Keratinocyte (primary cell): ENCODE measurements around the gene AQP2. TPM values are rescaled to one million over a fixed set of nuclear protein-coding genes. Genes with fewer than 3 reads are reported as not detected.

ENCODE experiments used
- DNase-seq: peaks from one replicate; pipeline ENCODE4 v3.0.0-alpha.2; 2011; ENCODE audit warnings: low read depth, missing footprints, low spot score
- FAIRE-seq: peaks from 2 replicates; lab custom pipeline; 2011; peaks lifted over from hg19 to GRCh38; lab: Jason Lieb, UNC
- H2AFZ ChIP-seq: 2 replicates; pipeline ENCODE4 v1.6.0; 2012; ENCODE audit warnings: low read length, control low read depth, inconsistent platforms; ENCODE audit not compliant: control insufficient read depth
- H3K27ac ChIP-seq: 2 replicates; pipeline ENCODE4 v1.5.1; 2011; ENCODE audit warnings: low read length; ENCODE audit not compliant: control insufficient read depth, insufficient read depth
- H3K27me3 ChIP-seq: 3 replicates; pipeline ENCODE4 v1.6.0; 2011; ENCODE audit warnings: low read length; ENCODE audit not compliant: control insufficient read depth, insufficient read depth; ENCODE audit errors: extremely low read depth
- H3K36me3 ChIP-seq, 2 experiments: 2 replicates in 1 of 2; 3 replicates in 1 of 2; pipeline ENCODE4 v1.5.1; 2011; ENCODE audit warnings: low read length in 2 of 2, mild to moderate bottlenecking in 1 of 2; ENCODE audit not compliant: control insufficient read depth in 2 of 2, insufficient read depth in 2 of 2; ENCODE audit errors: extremely low read depth in 1 of 2
- H3K4me1 ChIP-seq: 3 replicates; pipeline ENCODE4 v1.5.1; 2011; ENCODE audit warnings: low read length; ENCODE audit not compliant: control insufficient read depth, insufficient read depth; ENCODE audit errors: extremely low read depth
- H3K4me2 ChIP-seq: 3 replicates; pipeline ENCODE4 v1.6.0; 2011; ENCODE audit warnings: low read depth, low read length; ENCODE audit not compliant: control insufficient read depth, insufficient read depth; ENCODE audit errors: extremely low read depth
- H3K4me3 ChIP-seq, 3 experiments: fragments of 200-600 bp in 1 of 3; sonication (generic) in 1 of 3; 2 replicates in 2 of 3; 3 replicates in 1 of 3; pipeline ENCODE4 v1.5.1; 2011 to 2016; ENCODE audit warnings: low read length in 3 of 3, mild to moderate bottlenecking in 3 of 3, control low read depth in 2 of 3, inconsistent platforms in 1 of 3, low read depth in 1 of 3, mixed read lengths in 1 of 3, mixed run types in 1 of 3, moderate library complexity in 1 of 3; ENCODE audit not compliant: control insufficient read depth in 2 of 3, insufficient read depth in 2 of 3; ENCODE audit errors: extremely low read depth in 1 of 3
- H3K79me2 ChIP-seq: 2 replicates; pipeline ENCODE4 v1.6.0; 2012; ENCODE audit warnings: low read length; ENCODE audit not compliant: control insufficient read depth, insufficient read depth
- H3K9ac ChIP-seq: 3 replicates; pipeline ENCODE4 v1.6.0; 2011; ENCODE audit warnings: low read length; ENCODE audit not compliant: control insufficient read depth, insufficient read depth; ENCODE audit errors: extremely low read depth
- H3K9me1 ChIP-seq: 3 replicates; pipeline ENCODE4 v1.6.0; 2011; ENCODE audit warnings: low read length; ENCODE audit not compliant: control insufficient read depth, insufficient read depth; ENCODE audit errors: extremely low read depth
- H3K9me3 ChIP-seq: 2 replicates; pipeline ENCODE4 v1.5.1; 2012; ENCODE audit warnings: low read depth, low read length; ENCODE audit not compliant: control insufficient read depth
- H4K20me1 ChIP-seq: 3 replicates; pipeline ENCODE4 v1.6.0; 2011; ENCODE audit warnings: low read length; ENCODE audit not compliant: control insufficient read depth, insufficient read depth; ENCODE audit errors: extremely low read depth
- EZH2 ChIP-seq: IDR thresholded peaks from one replicate; pipeline ENCODE4 v1.6.1; 2012; ENCODE audit warnings: inconsistent platforms, mild to moderate bottlenecking, low read length, moderate library complexity
- dilution Hi-C: fragments of 300-500 bp; cut with MboI; formaldehyde crosslinking; loops from one replicate; pipeline ENCODE4 v1.7.0; 2020; ENCODE audit warnings: low sequenced_read_pairs; ENCODE audit not compliant: extremely low pct_ligation_motif_present
- polyA plus RNA-seq, 5 experiments: library from polyadenylated mRNA; depleted of rRNA in 3 of 5; stranded (reverse) in 3 of 5; stranded (forward) in 1 of 5; unstranded in 1 of 5; fragments of >200 nt; gene quantifications; 1 replicate in 1 of 5; 2 replicates in 3 of 5; 3 replicates in 1 of 5; pipeline versions ENCODE4 v1.2.1 to v1.2.3, GENCODE V29; 2011 to 2012; ENCODE audit warnings: missing spikeins in 2 of 5, low read depth in 1 of 5, low replicate concordance in 1 of 5
- TF ChIP-seq, protein P1 (sequence below), 3 experiments: IDR thresholded peaks in 1 of 3; conservative IDR thresholded peaks in 1 of 3; optimal IDR thresholded peaks in 1 of 3; 2 replicates in 2 of 3; 3 replicates in 1 of 3; pipeline versions ENCODE3 to v1.5.1; 2011; ENCODE audit warnings: low read length in 3 of 3, mild to moderate bottlenecking in 3 of 3, moderate library complexity in 2 of 3, control low read depth in 1 of 3, inconsistent platforms in 1 of 3; ENCODE audit not compliant: insufficient read depth in 2 of 3; ENCODE audit errors: extremely low read depth in 1 of 3

AQP2 gene
- polyA plus RNA-seq, 1 donor (not counting 4 experiments of a cell fraction or from before 2014, with no cell fraction given): not detected

DNA sequence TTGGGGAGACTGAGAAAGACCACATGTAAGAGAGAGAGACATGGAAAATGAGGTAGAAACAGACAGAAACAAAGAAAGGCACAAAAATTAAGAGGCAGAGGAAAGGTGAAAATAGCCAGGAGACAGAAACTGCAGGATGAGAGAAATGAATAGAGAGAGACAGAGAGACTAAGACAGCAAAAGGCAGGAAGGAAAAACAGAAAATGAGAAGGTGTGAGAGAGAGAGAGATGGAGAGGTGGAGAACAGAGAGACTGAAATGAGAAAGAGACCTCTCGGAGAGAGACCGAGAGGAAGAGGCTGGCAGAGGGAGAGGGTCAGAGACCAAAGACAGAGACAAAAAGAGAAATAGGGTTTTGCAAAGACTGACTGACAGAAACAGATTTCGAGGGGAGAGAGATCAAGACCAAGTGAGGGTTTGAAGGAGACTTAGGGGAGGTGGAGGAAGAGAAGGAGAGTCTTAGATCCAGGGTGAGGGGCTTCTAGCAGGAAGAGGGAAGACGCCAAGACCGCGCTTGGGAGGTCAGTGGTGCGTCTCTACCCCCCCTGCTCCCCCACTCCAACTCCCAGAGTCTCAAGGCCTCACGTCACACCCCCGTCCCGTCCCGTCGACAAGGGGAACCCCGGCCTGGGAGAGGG is 10.1 kb downstream of the AQP2 start:
- TF ChIP-seq EZH2: no peak
- TF ChIP-seq, protein P1, sequence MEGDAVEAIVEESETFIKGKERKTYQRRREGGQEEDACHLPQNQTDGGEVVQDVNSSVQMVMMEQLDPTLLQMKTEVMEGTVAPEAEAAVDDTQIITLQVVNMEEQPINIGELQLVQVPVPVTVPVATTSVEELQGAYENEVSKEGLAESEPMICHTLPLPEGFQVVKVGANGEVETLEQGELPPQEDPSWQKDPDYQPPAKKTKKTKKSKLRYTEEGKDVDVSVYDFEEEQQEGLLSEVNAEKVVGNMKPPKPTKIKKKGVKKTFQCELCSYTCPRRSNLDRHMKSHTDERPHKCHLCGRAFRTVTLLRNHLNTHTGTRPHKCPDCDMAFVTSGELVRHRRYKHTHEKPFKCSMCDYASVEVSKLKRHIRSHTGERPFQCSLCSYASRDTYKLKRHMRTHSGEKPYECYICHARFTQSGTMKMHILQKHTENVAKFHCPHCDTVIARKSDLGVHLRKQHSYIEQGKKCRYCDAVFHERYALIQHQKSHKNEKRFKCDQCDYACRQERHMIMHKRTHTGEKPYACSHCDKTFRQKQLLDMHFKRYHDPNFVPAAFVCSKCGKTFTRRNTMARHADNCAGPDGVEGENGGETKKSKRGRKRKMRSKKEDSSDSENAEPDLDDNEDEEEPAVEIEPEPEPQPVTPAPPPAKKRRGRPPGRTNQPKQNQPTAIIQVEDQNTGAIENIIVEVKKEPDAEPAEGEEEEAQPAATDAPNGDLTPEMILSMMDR (optimal IDR thresholded peaks at IDR 0.05 in 1 of 3, IDR thresholded peaks at IDR 0.05 in 1 of 3, conservative IDR thresholded peaks at IDR 0.05 in 1 of 3; ENCODE audit: extremely low read depth in 1 of 3, insufficient read depth in 2 of 3, low read length in 3 of 3): no peak
- dilution Hi-C loops: no loop called here
- peaks cover 89% of the 10 kb centered on the region for H3K27me3 ChIP-seq

DNA sequence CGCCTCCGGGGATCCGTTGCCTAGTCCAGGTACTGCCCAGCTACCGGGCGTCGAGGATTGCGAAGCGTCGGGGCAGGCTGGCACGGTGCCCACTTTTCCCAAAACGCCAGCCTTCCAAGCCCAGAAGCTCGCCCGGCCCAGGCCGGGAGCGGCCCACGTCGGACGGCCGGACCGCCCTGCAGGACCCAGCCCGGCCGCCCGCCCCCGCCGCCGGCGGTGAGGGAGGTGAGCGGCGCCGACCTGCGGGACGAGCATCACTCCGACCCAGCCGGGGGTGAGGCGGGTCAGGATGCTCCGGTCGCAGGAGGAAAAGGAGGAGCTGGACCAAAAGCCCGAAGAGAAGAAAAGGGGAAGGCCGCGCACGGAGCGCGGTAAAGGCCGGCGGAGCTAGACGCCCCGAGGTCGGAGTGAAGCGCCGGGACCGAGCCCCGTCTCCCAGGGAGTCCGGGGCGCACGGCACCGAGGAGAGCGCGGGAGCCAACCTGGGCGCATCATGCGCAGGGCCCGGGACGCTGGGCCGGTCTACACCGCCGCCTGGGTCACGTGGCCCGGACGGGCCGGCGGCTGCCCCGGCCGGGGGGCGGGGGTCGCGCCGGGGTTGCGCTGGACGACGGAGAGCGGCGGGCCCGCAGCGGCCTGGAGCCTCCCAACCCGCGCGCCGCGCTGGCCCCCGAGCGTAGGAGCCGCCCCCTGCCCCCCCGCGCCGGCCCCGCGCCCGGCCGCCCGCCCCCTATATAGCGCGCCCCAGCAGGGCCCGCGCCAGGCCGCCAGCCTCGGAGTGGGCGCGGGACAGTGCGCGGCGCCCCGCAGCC is 10.8 kb downstream of the AQP2 start, which contains the start of gene AQP5:
Gene AQP5, plus strand, starts transcription at position 762 of the 812 bp plus-strand sequence. CDS start 146 bp downstream, outside the sequence.
- peak; percentile 97 for TF ChIP-seq EZH2
- TF ChIP-seq, protein P1 (optimal IDR thresholded peaks at IDR 0.05 in 1 of 3, IDR thresholded peaks at IDR 0.05 in 1 of 3, conservative IDR thresholded peaks at IDR 0.05 in 1 of 3; ENCODE audit: extremely low read depth in 1 of 3, insufficient read depth in 2 of 3, low read length in 3 of 3): no peak
- Histone ChIP-seq H3K4me2 (peak within 1 kb of the TSS; percentile 48), H3K27me3 (peaks cover 88% of the 10 kb centered on the region), H2AFZ (no peak within 1 kb of the TSS), H3K9ac (no peak within 1 kb of the TSS), H3K9me1 (no peaks in the 10 kb centered on the region), H3K79me2 (no peaks in the 10 kb centered on the region), H3K4me3 (no peak within 1 kb of the TSS), H3K9me3 (no peaks in the 10 kb centered on the region), H3K4me1 (peaks cover 6% of the 10 kb centered on the region), H4K20me1 (no peaks in the 10 kb centered on the region), H3K36me3 (no peaks in the 10 kb centered on the region), H3K27ac (no peak within 1 kb of the TSS)
- dilution Hi-C loops: no loop called here
- no peak for DNase-seq
- FAIRE-seq: no peak

More for the DNA sequence above, 10.1 kb downstream of the AQP2 start:
- Histone ChIP-seq H3K9ac (no peak overlapping the region), H3K4me3 (no peak overlapping the region), H3K4me2 (no peak overlapping the region), H4K20me1 (no peaks in the 10 kb centered on the region), H3K9me3 (no peaks in the 10 kb centered on the region), H3K4me1 (peaks cover 6% of the 10 kb centered on the region), H3K9me1 (no peaks in the 10 kb centered on the region), H3K27ac (no peak overlapping the region), H2AFZ (no peak overlapping the region), H3K36me3 (no peaks in the 10 kb centered on the region), H3K79me2 (no peaks in the 10 kb centered on the region)
- FAIRE-seq (no peak), DNase-seq (no peak)
